MM.1S (cell line): ENCODE results near the gene PHF19.

Experiments used
- DNase-seq: peaks from one replicate; pipeline ENCODE4 v3.0.0-alpha.2; 2015
- H2AFZ ChIP-seq: fragments of 300-600 bp; sonication (generic); 2 replicates; pipeline ENCODE4 v1.6.0; 2016; ENCODE audit warnings: antibody characterized with exemption, low read length
- H3F3A ChIP-seq: fragments of 300-600 bp; sonication (generic); 2 replicates; pipeline ENCODE4 v1.6.1; 2016; ENCODE audit warnings: mild to moderate bottlenecking, antibody characterized with exemption, low read length, moderate library complexity, mixed read lengths; ENCODE audit not compliant: insufficient read depth
- H3K27ac ChIP-seq: fragments of 300-600 bp; sonication (generic); 2 replicates; pipeline ENCODE4 v1.5.1; 2016; ENCODE audit warnings: mild to moderate bottlenecking, low read length
- H3K27me3 ChIP-seq: fragments of 300-600 bp; sonication (generic); replicated peaks from 2 replicates; pipeline ENCODE4 v1.6.0; 2016; ENCODE audit warnings: low read length; ENCODE audit not compliant: insufficient read depth
- H3K36me3 ChIP-seq: fragments of 300-600 bp; sonication (generic); replicated peaks from 2 replicates; pipeline ENCODE4 v1.6.1; 2016; ENCODE audit warnings: mild to moderate bottlenecking, low read length, mixed read lengths; ENCODE audit not compliant: insufficient read depth
- H3K4me1 ChIP-seq: fragments of 300-600 bp; sonication (generic); 2 replicates; pipeline ENCODE4 v1.6.1; 2016; ENCODE audit warnings: low read length, mixed read lengths
- H3K4me2 ChIP-seq: fragments of 300-600 bp; sonication (generic); 2 replicates; pipeline ENCODE4 v1.6.0; 2016; ENCODE audit warnings: low read depth, low read length
- H3K4me3 ChIP-seq: fragments of 300-600 bp; sonication (generic); 2 replicates; pipeline ENCODE4 v1.5.1; 2016; ENCODE audit warnings: low read length, mixed read lengths
- H3K79me2 ChIP-seq: fragments of 300-600 bp; sonication (generic); 2 replicates; pipeline ENCODE4 v1.6.1; 2016; ENCODE audit warnings: mixed run types, low read length, mixed read lengths
- H3K9ac ChIP-seq: fragments of 300-600 bp; sonication (generic); 2 replicates; pipeline ENCODE4 v1.6.1; 2016; ENCODE audit warnings: low read length, mixed read lengths
- H3K9me2 ChIP-seq: fragments of 300-600 bp; sonication (generic); replicated peaks from 2 replicates; pipeline ENCODE4 v1.6.1; 2016; ENCODE audit warnings: mild to moderate bottlenecking, low read length, mixed read lengths; ENCODE audit not compliant: insufficient read depth
- H3K9me3 ChIP-seq: fragments of 300-600 bp; sonication (generic); replicated peaks from 2 replicates; pipeline ENCODE4 v1.6.1; 2016; ENCODE audit warnings: mild to moderate bottlenecking, low read length, mixed read lengths; ENCODE audit not compliant: insufficient read depth
- H4K20me1 ChIP-seq: fragments of 300-600 bp; sonication (generic); 2 replicates; pipeline ENCODE4 v1.6.1; 2016; ENCODE audit warnings: mild to moderate bottlenecking, low read length, moderate library complexity, mixed read lengths; ENCODE audit not compliant: insufficient read depth
- EZH2 ChIP-seq: fragments of 300-600 bp; sonication (generic); optimal IDR thresholded peaks from 2 replicates; pipeline ENCODE3; 2017; ENCODE audit warnings: low read depth, mild to moderate bottlenecking, antibody characterized with exemption, low read length, mixed read lengths
- EZH2phosphoT487 ChIP-seq: fragments of 300-600 bp; sonication (generic); IDR thresholded peaks from 2 replicates; pipeline ENCODE4 v1.6.1; 2018; ENCODE audit warnings: antibody characterized with exemption, low read length
- TF ChIP-seq, protein P1 (sequence below): fragments of 300-600 bp; sonication (generic); IDR thresholded peaks from 2 replicates; pipeline ENCODE4 v1.5.1; 2016; ENCODE audit warnings: antibody characterized with exemption, low read length, mixed read lengths

Gene PHF19

DNA sequence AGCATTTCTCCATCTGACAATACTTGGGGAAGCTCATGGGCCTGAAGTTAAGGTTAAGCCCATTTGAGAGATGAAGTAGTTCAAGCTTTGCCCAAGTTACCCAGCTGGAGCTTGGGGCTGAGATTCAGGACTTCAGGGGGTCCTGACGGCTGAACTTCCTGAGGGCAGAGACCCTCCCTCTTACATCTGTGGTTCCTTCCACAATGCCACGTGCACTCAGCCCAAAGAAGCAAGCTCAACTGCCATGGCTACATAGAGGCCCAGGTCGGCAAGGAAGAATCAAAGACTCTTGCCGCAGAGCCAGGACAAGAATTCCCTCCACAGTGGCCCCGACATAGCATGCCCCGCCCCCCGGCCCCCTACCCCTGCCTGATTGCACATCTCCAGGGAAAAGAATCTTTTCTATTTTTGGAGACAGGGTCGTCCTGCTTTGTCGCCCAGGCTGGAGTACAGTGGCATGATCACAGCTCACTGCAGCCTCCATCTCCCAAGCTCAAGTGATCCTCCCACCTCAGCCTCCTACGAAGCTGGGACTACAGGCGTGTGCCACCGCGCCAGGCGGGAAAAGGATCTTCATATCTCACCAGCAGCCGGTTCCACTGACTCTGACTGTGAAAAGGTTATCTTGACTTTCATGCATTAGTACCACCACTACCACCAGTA, 9.2 kb downstream of the PHF19 start:
- no peaks in the 10 kb centered on the region for H3K27me3 ChIP-seq
- TF ChIP-seq EZH2phosphoT487 = no peak
- no peak for TF ChIP-seq EZH2
- TF ChIP-seq, protein P1, sequence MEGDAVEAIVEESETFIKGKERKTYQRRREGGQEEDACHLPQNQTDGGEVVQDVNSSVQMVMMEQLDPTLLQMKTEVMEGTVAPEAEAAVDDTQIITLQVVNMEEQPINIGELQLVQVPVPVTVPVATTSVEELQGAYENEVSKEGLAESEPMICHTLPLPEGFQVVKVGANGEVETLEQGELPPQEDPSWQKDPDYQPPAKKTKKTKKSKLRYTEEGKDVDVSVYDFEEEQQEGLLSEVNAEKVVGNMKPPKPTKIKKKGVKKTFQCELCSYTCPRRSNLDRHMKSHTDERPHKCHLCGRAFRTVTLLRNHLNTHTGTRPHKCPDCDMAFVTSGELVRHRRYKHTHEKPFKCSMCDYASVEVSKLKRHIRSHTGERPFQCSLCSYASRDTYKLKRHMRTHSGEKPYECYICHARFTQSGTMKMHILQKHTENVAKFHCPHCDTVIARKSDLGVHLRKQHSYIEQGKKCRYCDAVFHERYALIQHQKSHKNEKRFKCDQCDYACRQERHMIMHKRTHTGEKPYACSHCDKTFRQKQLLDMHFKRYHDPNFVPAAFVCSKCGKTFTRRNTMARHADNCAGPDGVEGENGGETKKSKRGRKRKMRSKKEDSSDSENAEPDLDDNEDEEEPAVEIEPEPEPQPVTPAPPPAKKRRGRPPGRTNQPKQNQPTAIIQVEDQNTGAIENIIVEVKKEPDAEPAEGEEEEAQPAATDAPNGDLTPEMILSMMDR = no peak
- no peaks in the 10 kb centered on the region for H3K9me3 ChIP-seq
- DNase-seq = no peak
- H3K9me2 ChIP-seq = no peaks in the 10 kb centered on the region
- H3K27ac ChIP-seq = peak overlapping the region; percentile 30; the same call in 1 of the 2 replicates
- no peaks in the 10 kb centered on the region for H4K20me1 ChIP-seq
- 0 out of 2 replicates have a peak, but pooled peaks cover 7% of the 10 kb centered on the region for H3K36me3 ChIP-seq
- peaks cover 12% of the 10 kb centered on the region for H3K79me2 ChIP-seq
- H3K9ac ChIP-seq = peak overlapping the region; percentile 12; the same call in 1 of the 2 replicates
- H3F3A ChIP-seq = peaks cover 24% of the 10 kb centered on the region
- peaks cover 18% of the 10 kb centered on the region for H3K4me1 ChIP-seq
- H2AFZ ChIP-seq = no peak overlapping the region
- H3K4me3 ChIP-seq = peak overlapping the region; percentile 45; the same call in 1 of the 2 replicates
- H3K4me2 ChIP-seq = peak overlapping the region; percentile 84

DNA sequence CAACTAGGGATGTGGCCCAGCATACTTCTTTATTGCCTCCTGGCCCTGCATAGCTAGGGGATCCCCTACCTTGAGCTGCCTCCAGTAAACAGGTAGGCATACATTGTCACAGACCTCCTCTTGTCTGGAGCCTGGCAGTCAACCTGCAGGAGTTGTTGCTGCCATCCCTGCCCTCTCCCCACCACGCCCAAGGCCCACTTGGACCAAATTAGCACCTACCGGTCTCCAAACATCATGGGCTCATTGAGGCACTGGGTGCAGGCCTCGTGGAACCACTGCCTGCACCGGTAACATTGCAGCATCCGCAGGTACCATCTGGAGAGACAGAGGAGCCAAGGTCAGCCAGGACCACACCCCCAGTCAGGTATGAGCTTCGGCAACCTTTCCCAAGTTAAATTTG, 10.3 kb downstream of the PHF19 start:
- Histone ChIP-seq H4K20me1 (no peaks in the 10 kb centered on the region), H3K36me3 (0 out of 2 replicates have a peak, but pooled peaks cover 3% of the 10 kb centered on the region), H3K9me2 (no peaks in the 10 kb centered on the region), H2AFZ (no peak overlapping the region), H3K79me2 (0 out of 2 replicates have a peak, but pooled peaks cover 7% of the 10 kb centered on the region), H3K27me3 (no peaks in the 10 kb centered on the region), H3K9me3 (no peaks in the 10 kb centered on the region), H3K27ac (no peak overlapping the region), H3K4me3 (no peak overlapping the region), H3K4me1 (peaks cover 12% of the 10 kb centered on the region), H3K4me2 (no peak overlapping the region), H3F3A (peaks cover 15% of the 10 kb centered on the region; the same call in 1 of the 2 replicates), H3K9ac (no peak overlapping the region)
- no peak for TF ChIP-seq EZH2
- TF ChIP-seq EZH2phosphoT487 = no peak
- TF ChIP-seq, protein P1 = no peak
- no peak for DNase-seq

DNA sequence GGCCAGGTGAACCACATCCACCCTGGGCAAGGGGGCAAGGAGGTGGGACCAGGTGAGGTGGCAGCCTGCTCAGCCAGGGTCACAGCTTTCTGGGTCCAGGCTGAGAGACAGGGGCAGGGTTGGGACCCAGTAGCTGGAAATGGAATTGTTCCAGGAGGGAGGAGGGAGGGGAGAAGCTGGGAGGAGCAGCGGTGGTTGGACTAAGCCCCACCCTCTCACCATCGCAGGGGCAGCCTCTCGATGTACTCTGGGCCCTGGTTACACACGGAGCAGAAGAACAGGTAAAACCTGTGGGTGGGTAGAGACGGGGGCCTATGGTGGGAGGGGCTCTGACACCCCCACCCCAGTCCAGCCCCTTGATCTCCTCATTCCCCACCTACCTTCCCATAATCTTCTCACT, 11.2 kb downstream of the PHF19 start:
- peaks cover 12% of the 10 kb centered on the region for H3K4me1 ChIP-seq
- H3K27me3 ChIP-seq = no peaks in the 10 kb centered on the region
- no peak overlapping the region for H2AFZ ChIP-seq
- no peak overlapping the region for H3K9ac ChIP-seq
- H3K79me2 ChIP-seq = 0 out of 2 replicates have a peak, but pooled peaks cover 7% of the 10 kb centered on the region
- H3F3A ChIP-seq = peaks cover 15% of the 10 kb centered on the region; the same call in 1 of the 2 replicates
- no peaks in the 10 kb centered on the region for H3K9me3 ChIP-seq
- no peaks in the 10 kb centered on the region for H4K20me1 ChIP-seq
- TF ChIP-seq, protein P1 = no peak
- no peak for TF ChIP-seq EZH2
- no peak for TF ChIP-seq EZH2phosphoT487
- no peaks in the 10 kb centered on the region for H3K9me2 ChIP-seq
- DNase-seq = no peak
- no peak overlapping the region for H3K27ac ChIP-seq
- H3K36me3 ChIP-seq = no peaks in the 10 kb centered on the region
- H3K4me2 ChIP-seq = no peak overlapping the region
- no peak overlapping the region for H3K4me3 ChIP-seq
